ENCODE results near the gene SNED1.

SNED1 gene

DNA sequence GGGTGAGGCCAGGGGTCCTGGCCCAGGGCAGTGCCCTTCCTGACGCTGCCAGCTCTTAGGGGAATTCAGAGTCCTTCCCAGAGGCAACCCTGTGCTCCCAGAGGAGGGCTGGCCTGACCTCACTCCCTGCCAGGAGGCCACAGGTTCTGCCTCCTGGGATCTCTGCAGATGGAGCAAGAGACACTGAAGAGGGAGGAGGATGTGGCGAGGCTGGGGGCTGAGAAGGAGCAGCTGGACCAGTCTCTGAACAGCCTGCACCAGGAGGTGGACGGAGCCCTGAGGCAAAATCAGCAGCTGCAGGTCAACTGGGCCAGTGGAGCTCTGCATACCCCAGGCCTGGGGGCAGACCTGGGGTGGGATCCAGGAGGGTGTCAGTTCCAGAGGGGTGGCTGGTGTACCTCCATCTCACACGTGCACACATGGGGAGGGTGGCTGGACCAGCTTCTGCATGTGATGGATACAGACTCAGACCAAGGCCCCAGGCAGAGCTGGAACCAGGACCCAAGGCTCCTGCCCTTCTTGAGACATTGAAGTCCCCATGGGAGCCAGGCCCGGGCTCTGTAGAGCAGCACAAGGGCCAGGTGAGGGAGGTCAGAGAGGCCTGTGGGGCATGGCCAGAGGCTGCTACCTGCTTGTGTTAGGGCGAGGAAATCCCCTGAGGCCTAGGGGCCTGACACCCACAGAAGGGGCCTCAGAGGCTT lies 9.7 kb upstream of the SNED1 start:
- no peaks in the 10 kb centered on the region for H3K27me3 ChIP-seq (ENCODE audit: insufficient read depth, low read length, poor library complexity, severe bottlenecking)

GRCh38 chr2:240989451-240990265 lies 8.8 kb upstream of the SNED1 start:
- Histone ChIP-seq H3K4me2 (ENCODE audit: low read depth, low read length, poor library complexity, severe bottlenecking) (no peak overlapping the region), H3K9ac (ENCODE audit: low read depth, low read length, poor library complexity, severe bottlenecking) (no peak overlapping the region), H3K27me3 (ENCODE audit: insufficient read depth, low read length, poor library complexity, severe bottlenecking) (no peaks in the 10 kb centered on the region), H3K36me3 (ENCODE audit: insufficient read depth, low read length) (no peaks in the 10 kb centered on the region), H3K9me2 (replicated peaks; ENCODE audit: low read depth, low read length) (no peaks in the 10 kb centered on the region), H3K4me1 (ENCODE audit: insufficient read depth, low read length, poor library complexity, severe bottlenecking) (no peaks in the 10 kb centered on the region), H3K9me3 (ENCODE audit: insufficient read depth, low read depth, low read length) (peaks cover 3% of the 10 kb centered on the region; the same call in 1 of the 2 replicates), H2AFZ (ENCODE audit: low read length) (no peak overlapping the region), H3K4me3 (ENCODE audit: low read length, poor library complexity, severe bottlenecking) (no peak overlapping the region), H3K79me2 (ENCODE audit: insufficient read depth, low read length) (no peaks in the 10 kb centered on the region), H4K20me1 (ENCODE audit: insufficient read depth, low read length, poor library complexity, severe bottlenecking) (no peaks in the 10 kb centered on the region), H3F3A (ENCODE audit: low read depth) (no peaks in the 10 kb centered on the region)
- TF ChIP-seq EZH2phosphoT487 (IDR thresholded peaks at IDR 0.05; ENCODE audit: borderline replicate concordance) (no peak), CTCF (conservative IDR thresholded peaks at IDR 0.05; ENCODE audit: low read length) (peak; percentile 34)

More for the DNA sequence above, 9.7 kb upstream of the SNED1 start:
- Histone ChIP-seq H4K20me1 (ENCODE audit: insufficient read depth, low read length, poor library complexity, severe bottlenecking) (no peaks in the 10 kb centered on the region), H3F3A (ENCODE audit: low read depth) (no peaks in the 10 kb centered on the region), H3K4me3 (ENCODE audit: low read length, poor library complexity, severe bottlenecking) (no peak overlapping the region), H3K9me3 (ENCODE audit: insufficient read depth, low read depth, low read length) (peaks cover 3% of the 10 kb centered on the region; the same call in 1 of the 2 replicates), H3K4me1 (ENCODE audit: insufficient read depth, low read length, poor library complexity, severe bottlenecking) (no peaks in the 10 kb centered on the region), H3K36me3 (ENCODE audit: insufficient read depth, low read length) (no peaks in the 10 kb centered on the region), H3K79me2 (ENCODE audit: insufficient read depth, low read length) (no peaks in the 10 kb centered on the region), H3K9me2 (replicated peaks; ENCODE audit: low read depth, low read length) (no peaks in the 10 kb centered on the region), H3K4me2 (ENCODE audit: low read depth, low read length, poor library complexity, severe bottlenecking) (no peak overlapping the region), H2AFZ (ENCODE audit: low read length) (no peak overlapping the region), H3K9ac (ENCODE audit: low read depth, low read length, poor library complexity, severe bottlenecking) (no peak overlapping the region)
- TF ChIP-seq CTCF (conservative IDR thresholded peaks at IDR 0.05; ENCODE audit: low read length): no peak
- no peak for TF ChIP-seq EZH2phosphoT487 (IDR thresholded peaks at IDR 0.05; ENCODE audit: borderline replicate concordance)

- Histone ChIP-seq H3K36me3 (ENCODE audit: insufficient read depth, low read length) (no peaks in the 10 kb centered on the region), H3K9me3 (ENCODE audit: insufficient read depth, low read depth, low read length) (peaks cover 3% of the 10 kb centered on the region; the same call in 1 of the 2 replicates), H3K9me2 (replicated peaks; ENCODE audit: low read depth, low read length) (no peaks in the 10 kb centered on the region), H3K4me3 (ENCODE audit: low read length, poor library complexity, severe bottlenecking) (no peak overlapping the region), H2AFZ (ENCODE audit: low read length) (no peak overlapping the region), H3K4me1 (ENCODE audit: insufficient read depth, low read length, poor library complexity, severe bottlenecking) (no peaks in the 10 kb centered on the region), H4K20me1 (ENCODE audit: insufficient read depth, low read length, poor library complexity, severe bottlenecking) (no peaks in the 10 kb centered on the region), H3F3A (ENCODE audit: low read depth) (no peaks in the 10 kb centered on the region), H3K9ac (ENCODE audit: low read depth, low read length, poor library complexity, severe bottlenecking) (no peak overlapping the region), H3K79me2 (ENCODE audit: insufficient read depth, low read length) (no peaks in the 10 kb centered on the region), H3K27me3 (ENCODE audit: insufficient read depth, low read length, poor library complexity, severe bottlenecking) (no peaks in the 10 kb centered on the region), H3K4me2 (ENCODE audit: low read depth, low read length, poor library complexity, severe bottlenecking) (no peak overlapping the region)
- TF ChIP-seq EZH2phosphoT487 (IDR thresholded peaks at IDR 0.05; ENCODE audit: borderline replicate concordance) (no peak), CTCF (conservative IDR thresholded peaks at IDR 0.05; ENCODE audit: low read length) (no peak)
Observed at GRCh38 chr2:240990266-240990529, 8.2 kb upstream of the SNED1 start.

Data from Loucy (cell line).